Measurements from ENCODE around the gene KCNMB4. TPM values are rescaled to one million over a fixed set of nuclear protein-coding genes. Genes with fewer than 3 reads are reported as not detected.

Gene KCNMB4
- total and polyA plus RNA-seq, 2 experiments from 2014 or later: 4.3 to 9.2 TPM

GRCh38 chr12:70469221-70469820 is 103.2 kb downstream of the KCNMB4 start:
- Histone ChIP-seq H3K4me3 (no peak overlapping the region), H3K27ac (no peak overlapping the region), H2AFZ (no peak overlapping the region), H3K4me2 (no peak overlapping the region), H4K20me1 (ENCODE audit: insufficient read depth, poor library complexity, severe bottlenecking) (no peaks in the 10 kb centered on the region), H3K36me3 (replicated peaks; ENCODE audit: insufficient read depth, low read depth) (no peaks in the 10 kb centered on the region), H3K9me3 (ENCODE audit: low read depth) (no peaks in the 10 kb centered on the region), H3K27me3 (no peaks in the 10 kb centered on the region), H3K4me1 (ENCODE audit: insufficient read depth) (no peaks in the 10 kb centered on the region), H3K9me2 (replicated peaks; ENCODE audit: insufficient read depth) (no peaks in the 10 kb centered on the region), H3K79me2 (no peaks in the 10 kb centered on the region)
- DNase-seq (ENCODE audit: low spot score): no peak
- 96% methylated on average over 12 of the region's 12 CpGs for WGBS (ENCODE audit: low lambda C conversion rate, missing lambda C conversion rate)
- TF ChIP-seq, protein P1, sequence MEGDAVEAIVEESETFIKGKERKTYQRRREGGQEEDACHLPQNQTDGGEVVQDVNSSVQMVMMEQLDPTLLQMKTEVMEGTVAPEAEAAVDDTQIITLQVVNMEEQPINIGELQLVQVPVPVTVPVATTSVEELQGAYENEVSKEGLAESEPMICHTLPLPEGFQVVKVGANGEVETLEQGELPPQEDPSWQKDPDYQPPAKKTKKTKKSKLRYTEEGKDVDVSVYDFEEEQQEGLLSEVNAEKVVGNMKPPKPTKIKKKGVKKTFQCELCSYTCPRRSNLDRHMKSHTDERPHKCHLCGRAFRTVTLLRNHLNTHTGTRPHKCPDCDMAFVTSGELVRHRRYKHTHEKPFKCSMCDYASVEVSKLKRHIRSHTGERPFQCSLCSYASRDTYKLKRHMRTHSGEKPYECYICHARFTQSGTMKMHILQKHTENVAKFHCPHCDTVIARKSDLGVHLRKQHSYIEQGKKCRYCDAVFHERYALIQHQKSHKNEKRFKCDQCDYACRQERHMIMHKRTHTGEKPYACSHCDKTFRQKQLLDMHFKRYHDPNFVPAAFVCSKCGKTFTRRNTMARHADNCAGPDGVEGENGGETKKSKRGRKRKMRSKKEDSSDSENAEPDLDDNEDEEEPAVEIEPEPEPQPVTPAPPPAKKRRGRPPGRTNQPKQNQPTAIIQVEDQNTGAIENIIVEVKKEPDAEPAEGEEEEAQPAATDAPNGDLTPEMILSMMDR (IDR thresholded peaks at IDR 0.05; ENCODE audit: poor library complexity): no peak
- no peak for TF ChIP-seq EZH2phosphoT487 (IDR thresholded peaks at IDR 0.05; ENCODE audit: low read depth, severe bottlenecking, unreplicated experiment)
- no peak for TF ChIP-seq EZH2 (IDR thresholded peaks at IDR 0.05; ENCODE audit: borderline replicate concordance)

- no peaks in the 10 kb centered on the region for H3K4me1 ChIP-seq (ENCODE audit: insufficient read depth)
- no peaks in the 10 kb centered on the region for H3K36me3 ChIP-seq (replicated peaks; ENCODE audit: insufficient read depth, low read depth)
- no peak overlapping the region for H2AFZ ChIP-seq
- H3K4me3 ChIP-seq: no peak overlapping the region
- H3K9me2 ChIP-seq (replicated peaks; ENCODE audit: insufficient read depth): no peaks in the 10 kb centered on the region
- TF ChIP-seq EZH2 (IDR thresholded peaks at IDR 0.05; ENCODE audit: borderline replicate concordance) (no peak), EZH2phosphoT487 (IDR thresholded peaks at IDR 0.05; ENCODE audit: low read depth, severe bottlenecking, unreplicated experiment) (no peak)
- TF ChIP-seq, protein P1 (IDR thresholded peaks at IDR 0.05; ENCODE audit: poor library complexity): no peak
- no peaks in the 10 kb centered on the region for H3K79me2 ChIP-seq
- no peak overlapping the region for H3K27ac ChIP-seq
- WGBS (ENCODE audit: low lambda C conversion rate, missing lambda C conversion rate): 66% methylated on average over 1 of the region's 1 CpG
- H4K20me1 ChIP-seq (ENCODE audit: insufficient read depth, poor library complexity, severe bottlenecking): no peaks in the 10 kb centered on the region
- H3K27me3 ChIP-seq: no peaks in the 10 kb centered on the region
- no peak for DNase-seq (ENCODE audit: low spot score)
- no peaks in the 10 kb centered on the region for H3K9me3 ChIP-seq (ENCODE audit: low read depth)
- H3K4me2 ChIP-seq: no peak overlapping the region
Measured at GRCh38 chr12:70482764-70483163, 116.7 kb downstream of the KCNMB4 start.

Small RNA genes within 50 kb of the gene (small RNA-seq; reads per million reads assigned to genes)
- not detected for gene RNU4-65P

Other genes starting within 250 kb of the KCNMB4 start
- gene CNOT2, start 122.9 kb upstream of the KCNMB4 start, total RNA-seq: 154 and 158 TPM in 2 replicates
- 67.3 and 84.2 TPM in 2 replicates for gene CNOT2, start 122.9 kb upstream of the KCNMB4 start, polyA plus RNA-seq